Spinal cord (tissue), 10 donors: ENCODE measurements around the gene ZNF761. TPM values are rescaled to one million over a fixed set of nuclear protein-coding genes. Genes with fewer than 3 reads are reported as not detected.
A peak's percentile ranks its signal among the peaks of the same experiment; 100 is the strongest.
"Not testable (repeated sequence)": the region's sequence is repeated elsewhere in the genome, so short reads cannot be mapped to it uniquely, and the experiment has no call there.

ENCODE experiments used
- DNase-seq, 6 donors: peaks; one replicate each; pipeline versions ENCODE4 v3.0.0 to v3.0.0-alpha.2; 2013 to 2015; ENCODE audit warnings: low spot score in 6 of 6, low read depth in 4 of 6
- H3K27ac ChIP-seq: one replicate; pipeline ENCODE4 v1.5.1; 2013; ENCODE audit warnings: low read depth, low read length, control low read depth
- H3K27me3 ChIP-seq: one replicate; pipeline ENCODE4 v1.6.1; 2013; ENCODE audit warnings: low read length; ENCODE audit not compliant: control insufficient read depth, insufficient read depth
- H3K36me3 ChIP-seq: one replicate; pipeline ENCODE4 v1.6.1; 2013; ENCODE audit warnings: low read length; ENCODE audit not compliant: control insufficient read depth, insufficient read depth
- H3K4me1 ChIP-seq: one replicate; pipeline ENCODE4 v1.6.1; 2013; ENCODE audit warnings: low read length; ENCODE audit not compliant: control insufficient read depth, insufficient read depth
- H3K4me3 ChIP-seq: one replicate; pipeline ENCODE4 v1.5.1; 2013; ENCODE audit warnings: low read depth, low read length, control low read depth
- H3K9me3 ChIP-seq: one replicate; pipeline ENCODE4 v1.6.1; 2013; ENCODE audit warnings: low read length; ENCODE audit not compliant: control insufficient read depth, insufficient read depth
- WGBS: methylation state at CpG from one replicate; pipeline ENCODE4 v1.1.5; 2013; ENCODE audit warnings: missing lambda C conversion rate; ENCODE audit not compliant: insufficient coverage; 5-methylcytosine and 5-hydroxymethylcytosine counted together
- polyA plus RNA-seq, 2 donors: library from polyadenylated mRNA; unstranded; fragments of 120-200 nt; gene quantifications; one replicate each; pipeline ENCODE4 v1.2.1, GENCODE V29; 2013; ENCODE audit not compliant: insufficient read length in 2 of 2
- total RNA-seq, 2 donors: library from RNA; depleted of rRNA in 1 of 2; stranded (reverse); fragments of 120-200 nt in 1 of 2; fragments of >200 nt in 1 of 2; gene quantifications; one replicate each; pipeline versions ENCODE4 v1.2.3 to v1.2.4, GENCODE V29; 2013 to 2014
- donor health status: healthy.

The ZNF761 gene
- total and polyA plus RNA-seq, 4 donors = 8.7 to 13.4 (median 9.4) TPM

DNA sequence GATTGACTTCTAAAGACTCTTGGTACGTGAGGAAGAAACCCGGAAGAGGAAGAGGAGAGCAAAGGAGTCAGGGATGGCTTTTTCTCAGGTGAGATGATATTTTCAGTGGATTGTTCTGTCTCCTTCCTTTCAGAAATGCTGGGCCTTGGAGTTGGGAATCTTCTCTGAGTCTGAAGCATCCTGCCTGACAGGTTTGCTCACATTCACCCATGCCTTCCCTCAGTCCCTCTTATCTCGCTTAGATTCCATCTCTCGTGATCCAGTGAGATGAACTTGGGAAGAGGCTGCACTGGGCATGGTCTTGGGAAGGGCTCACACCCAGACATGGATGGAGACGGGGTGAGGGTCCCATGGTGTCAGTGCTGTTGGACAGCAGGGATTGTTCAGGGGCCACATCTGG, 15.4 kb downstream of the ZNF761 start:
- 89% methylated on average over 2 of the region's 5 CpGs for WGBS
- H3K9me3 ChIP-seq, H3K4me1 ChIP-seq, H3K4me3 ChIP-seq, H3K27me3 ChIP-seq, DNase-seq, H3K27ac ChIP-seq: not testable (repeated sequence)
- peaks cover 30% of the 10 kb centered on the region for H3K36me3 ChIP-seq

DNA sequence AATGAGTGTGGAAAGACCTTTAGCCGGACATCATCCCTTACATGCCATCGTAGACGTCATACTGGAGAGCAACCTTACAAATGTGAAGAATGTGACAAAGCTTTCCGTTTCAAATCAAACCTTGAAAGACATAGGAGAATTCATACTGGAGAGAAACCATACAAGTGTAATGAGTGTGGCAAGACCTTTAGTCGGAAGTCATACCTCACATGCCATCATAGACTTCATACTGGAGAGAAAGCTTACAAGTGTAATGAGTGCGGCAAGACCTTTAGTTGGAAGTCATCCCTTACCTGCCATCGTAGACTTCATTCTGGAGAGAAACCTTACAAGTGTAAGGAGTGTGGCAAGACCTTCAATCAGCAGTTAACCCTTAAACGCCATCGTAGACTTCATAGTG, 24.0 kb downstream of the ZNF761 start:
- no peak overlapping the region for H3K27ac ChIP-seq
- DNase-seq = no peak
- 100% methylated on average over 1 of the region's 9 CpGs for WGBS
- H3K36me3 ChIP-seq = peaks cover 15% of the 10 kb centered on the region
- H3K4me1 ChIP-seq = no peaks in the 10 kb centered on the region
- H3K27me3 ChIP-seq = no peaks in the 10 kb centered on the region
- H3K4me3 ChIP-seq = no peak overlapping the region
- peaks cover 6% of the 10 kb centered on the region for H3K9me3 ChIP-seq

DNA sequence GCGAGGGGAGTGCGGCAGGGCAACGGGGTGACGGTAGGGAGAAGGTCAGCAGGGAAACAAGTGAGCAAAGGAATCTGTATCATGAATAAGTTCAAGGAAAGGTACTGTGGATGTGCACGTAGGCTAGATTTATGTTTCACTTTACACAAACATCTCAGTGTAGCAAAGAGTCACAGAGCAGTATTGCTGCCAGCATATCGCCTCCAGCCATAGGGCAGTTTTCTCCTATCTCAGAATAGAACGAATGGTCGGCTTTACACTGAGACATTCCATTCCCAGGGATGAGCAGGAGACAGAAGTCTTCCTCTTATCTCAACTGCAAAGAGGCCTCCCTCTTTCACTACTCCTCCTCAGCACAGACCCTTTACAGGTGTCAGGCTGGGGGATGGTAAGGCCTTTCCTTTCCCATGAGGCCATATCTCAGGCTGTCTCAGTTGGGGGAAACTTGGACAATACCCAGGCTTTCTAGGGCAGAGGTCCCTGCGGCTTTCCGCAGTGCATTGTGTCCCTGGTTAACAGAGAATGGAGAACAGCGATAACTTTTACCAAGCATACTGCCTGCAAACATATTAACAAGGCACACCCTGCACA, 28.4 kb downstream of the ZNF761 start:
- not testable (repeated sequence) for H3K4me3 ChIP-seq, H3K27me3 ChIP-seq, DNase-seq, H3K9me3 ChIP-seq, H3K36me3 ChIP-seq, H3K27ac ChIP-seq
- WGBS = 80% methylated on average over 2 of the region's 11 CpGs
- peaks cover 13% of the 10 kb centered on the region for H3K4me1 ChIP-seq

DNA sequence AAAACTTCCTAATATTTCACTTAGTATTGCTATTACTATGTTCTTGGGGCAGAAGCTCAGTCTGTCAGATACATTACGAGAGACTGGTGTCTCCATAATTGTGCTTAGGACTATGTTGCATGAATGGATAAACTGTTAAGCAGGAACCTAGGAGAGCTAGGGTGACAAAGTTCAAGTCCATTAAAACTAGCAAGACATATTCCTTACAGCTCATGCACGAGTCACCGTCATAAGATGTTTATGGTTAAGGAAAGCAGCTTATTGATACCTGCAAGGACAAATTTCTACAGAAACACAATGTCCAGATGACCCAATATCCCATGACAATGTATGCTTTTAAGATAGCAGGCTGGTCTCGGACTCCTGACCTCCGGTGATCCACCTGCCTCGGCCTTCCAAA, 30.1 kb downstream of the ZNF761 start:
- WGBS = 92% methylated on average over 3 of the region's 6 CpGs
- H3K9me3 ChIP-seq = peaks cover 6% of the 10 kb centered on the region
- no peaks in the 10 kb centered on the region for H3K27me3 ChIP-seq
- H3K4me3 ChIP-seq = no peak overlapping the region
- H3K27ac ChIP-seq = no peak overlapping the region
- no peak for DNase-seq
- H3K36me3 ChIP-seq = no peaks in the 10 kb centered on the region
- peaks cover 17% of the 10 kb centered on the region for H3K4me1 ChIP-seq

DNA sequence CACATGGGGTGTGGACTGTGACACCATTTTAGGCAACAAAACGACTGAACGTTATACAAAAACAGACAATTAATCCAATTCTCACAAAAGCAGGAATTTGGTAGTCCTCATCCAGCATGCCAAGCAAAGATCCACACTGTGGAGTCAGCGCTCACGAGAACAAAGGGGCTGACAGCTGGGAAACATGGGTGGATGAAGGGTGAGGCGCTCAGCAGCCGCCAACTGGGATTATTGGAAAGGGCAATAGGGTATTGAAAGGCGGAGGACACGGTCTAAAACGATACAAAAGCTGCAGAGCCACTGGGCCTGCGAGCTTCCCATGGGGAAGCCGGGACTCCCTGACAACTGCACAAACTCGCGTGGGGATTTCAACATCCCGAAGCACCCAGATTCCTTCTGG, 31.1 kb downstream of the ZNF761 start:
- WGBS = 5% methylated on average over 12 of the region's 14 CpGs
- H3K27ac ChIP-seq = no peak overlapping the region
- H3K9me3 ChIP-seq = peaks cover 6% of the 10 kb centered on the region
- peaks cover 22% of the 10 kb centered on the region for H3K4me1 ChIP-seq
- DNase-seq = peak in 5 of 6 donors; percentile 0 to 82 (median 13)
- no peaks in the 10 kb centered on the region for H3K36me3 ChIP-seq
- peak overlapping the region; percentile 17 for H3K4me3 ChIP-seq
- H3K27me3 ChIP-seq = no peaks in the 10 kb centered on the region

DNA sequence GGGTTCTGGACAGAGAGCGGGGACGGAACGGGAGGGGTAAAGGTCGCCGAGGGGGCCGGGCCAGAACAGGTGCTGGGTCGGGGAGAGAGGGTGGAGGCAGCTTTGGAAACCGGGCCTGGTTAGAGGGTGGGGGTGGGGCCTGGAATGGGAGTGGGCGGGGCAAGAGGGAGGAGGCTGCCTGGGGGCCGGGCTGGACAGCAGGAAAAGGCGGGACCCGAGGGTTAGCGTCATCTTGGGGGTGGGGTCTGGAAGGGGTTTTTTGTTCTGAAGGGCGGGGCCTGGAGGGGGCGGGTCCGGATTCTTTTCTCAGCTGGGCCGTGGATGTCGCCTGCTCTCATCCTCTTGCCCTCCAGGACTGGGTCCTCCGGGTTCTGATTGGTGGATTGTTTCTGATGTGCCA, 31.5 kb downstream of the ZNF761 start:
- WGBS = 5% methylated on average over 12 of the region's 19 CpGs
- H3K4me3 ChIP-seq = peak overlapping the region; percentile 17
- no peak overlapping the region for H3K27ac ChIP-seq

DNA sequence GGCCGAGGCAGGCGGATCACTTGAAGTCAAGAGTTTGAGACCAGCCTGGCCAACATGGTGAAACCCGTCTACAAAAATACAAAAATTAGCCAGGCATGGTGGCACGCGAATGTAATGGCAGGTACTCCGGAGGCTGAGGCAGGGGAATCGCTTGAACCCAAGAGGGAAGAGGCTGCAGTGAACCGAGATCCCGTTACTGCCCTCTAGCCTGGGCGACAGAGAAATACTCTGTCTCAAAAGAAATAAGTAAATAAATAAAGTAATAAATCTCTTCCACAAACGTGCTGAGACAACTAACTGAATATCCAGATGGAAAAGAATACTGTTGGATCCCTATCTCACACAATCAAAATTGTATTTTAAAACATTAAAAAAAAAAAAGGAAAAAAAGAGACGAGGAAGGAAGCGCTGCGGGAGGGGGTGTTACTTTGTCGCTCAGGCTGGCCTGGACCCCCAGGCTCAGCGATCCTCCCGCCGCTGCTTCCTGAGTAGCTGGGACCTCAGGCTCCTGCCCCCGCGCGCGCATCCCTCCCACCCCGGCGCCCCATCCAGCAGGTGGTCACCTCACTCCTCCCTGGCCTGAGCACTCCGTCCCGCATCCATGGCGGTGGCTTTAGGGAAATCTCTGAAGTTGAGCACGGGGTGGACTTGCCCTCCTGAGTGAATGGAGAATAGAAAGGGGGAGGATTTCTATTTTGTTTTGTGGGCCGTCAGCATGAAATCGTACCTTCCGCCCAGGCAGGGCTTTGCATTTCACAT, 35.1 kb downstream of the ZNF761 start:
- DNase-seq = peak in 2 of 6 donors; percentile 9 to 41
- 12% methylated on average over 12 of the region's 31 CpGs for WGBS
- Histone ChIP-seq H3K9me3 (no peaks in the 10 kb centered on the region), H3K4me1 (peaks cover 28% of the 10 kb centered on the region), H3K36me3 (no peaks in the 10 kb centered on the region), H3K27me3 (no peaks in the 10 kb centered on the region), H3K27ac (no peak overlapping the region), H3K4me3 (peak overlapping the region; percentile 60)

More for the DNA sequence above, 31.5 kb downstream of the ZNF761 start:
- no peaks in the 10 kb centered on the region for H3K27me3 ChIP-seq
- H3K9me3 ChIP-seq = peaks cover 4% of the 10 kb centered on the region
- H3K4me1 ChIP-seq = peaks cover 25% of the 10 kb centered on the region
- DNase-seq = peak; percentile 26 to 98 (median 71)
- no peaks in the 10 kb centered on the region for H3K36me3 ChIP-seq

GRCh38 chr19:53467485-53468262, 35.9 kb downstream of the ZNF761 start, which contains the start of gene ZNF813:
Gene ZNF813 (plus strand): TSS chr19:53467733. CDS start chr19:53483823, 16,090 bp downstream.
- WGBS = 0% methylated on average over 47 of the region's 55 CpGs
- Histone ChIP-seq H3K4me3 (peak within 1 kb of the TSS; percentile 60), H3K4me1 (peaks cover 28% of the 10 kb centered on the region), H3K27ac (no peak within 1 kb of the TSS), H3K9me3 (no peaks in the 10 kb centered on the region), H3K36me3 (no peaks in the 10 kb centered on the region), H3K27me3 (no peaks in the 10 kb centered on the region)
- DNase-seq = peak; percentile 80 to 97 (median 88)

GRCh38 chr19:53468628-53469027, 36.8 kb downstream of the ZNF761 start:
- peaks cover 21% of the 10 kb centered on the region for H3K4me1 ChIP-seq
- H3K4me3 ChIP-seq, H3K9me3 ChIP-seq, DNase-seq, H3K36me3 ChIP-seq, H3K27me3 ChIP-seq, H3K27ac ChIP-seq: not testable (repeated sequence)
- WGBS = no CpG with 5 or more reads among the region's 8 CpGs
